Pulmonary artery endothelial cell (primary cell): ENCODE data around the gene UGCG. TPM values are rescaled to one million over a fixed set of nuclear protein-coding genes. Genes with fewer than 3 reads are reported as not detected.
"Not testable (repeated sequence)": the region's sequence is repeated elsewhere in the genome, so short reads cannot be mapped to it uniquely, and the experiment has no call there.

Experiments used
- DNase-seq: peaks from one replicate; pipeline ENCODE4 v3.0.0-alpha.2; 2011; ENCODE audit warnings: low read depth, low spot score
- total RNA-seq: library from RNA; depleted of rRNA; stranded (reverse); fragments of >200 nt; gene quantifications from 2 replicates; pipeline ENCODE4 v1.2.3, GENCODE V29; 2014

The UGCG gene
- total RNA-seq, 1 donor from 2014 or later = 46.5 TPM

DNA sequence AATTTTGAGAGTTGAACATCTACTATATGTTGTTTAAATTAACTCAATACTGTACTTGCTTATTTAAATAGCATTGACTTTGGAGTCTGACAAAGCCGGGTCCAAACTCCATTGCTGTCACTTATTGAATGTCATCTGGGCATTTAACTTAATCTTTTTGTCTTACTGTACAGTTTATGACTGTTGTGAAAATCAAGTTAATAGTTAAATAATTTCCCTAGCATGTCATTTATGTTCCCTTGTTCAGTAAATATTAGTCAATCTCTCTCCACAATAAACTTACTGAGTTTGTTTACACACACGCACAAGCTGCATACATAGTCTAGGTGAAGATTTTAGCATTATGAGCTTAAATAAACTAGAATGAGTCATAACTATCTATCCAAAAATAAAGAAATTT, 6.3 kb upstream of the UGCG start:
- DNase-seq = no peak

DNA sequence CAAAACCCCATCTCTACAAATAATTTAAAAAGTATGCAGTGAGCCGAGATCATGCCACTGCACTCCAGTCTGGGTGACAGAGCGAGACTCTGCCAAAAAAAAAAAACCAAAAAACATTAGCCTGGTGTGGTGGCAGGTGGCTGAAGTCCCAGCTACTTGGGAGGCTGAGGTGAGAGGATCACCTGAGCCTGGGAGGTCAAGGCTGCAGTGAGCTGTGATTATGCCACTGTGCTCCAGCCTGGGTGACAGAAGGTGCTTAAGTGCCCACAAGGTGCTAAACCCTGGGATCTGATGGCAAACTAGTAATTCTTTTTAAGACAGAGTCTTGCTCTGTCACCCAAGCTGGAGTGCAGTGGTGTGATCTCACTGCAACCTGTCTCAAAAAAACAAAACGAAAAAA, 5.7 kb upstream of the UGCG start:
- not testable (repeated sequence) for DNase-seq

GRCh38 chr9:111891910-111892499, 4.6 kb upstream of the UGCG start:
- no peak for DNase-seq

GRCh38 chr9:111896942-111897600, 457 bp downstream of the UGCG start:
- DNase-seq = no peak

- DNase-seq = no peak
Measured at GRCh38 chr9:111897601-111898137, 1.1 kb downstream of the UGCG start.

DNA sequence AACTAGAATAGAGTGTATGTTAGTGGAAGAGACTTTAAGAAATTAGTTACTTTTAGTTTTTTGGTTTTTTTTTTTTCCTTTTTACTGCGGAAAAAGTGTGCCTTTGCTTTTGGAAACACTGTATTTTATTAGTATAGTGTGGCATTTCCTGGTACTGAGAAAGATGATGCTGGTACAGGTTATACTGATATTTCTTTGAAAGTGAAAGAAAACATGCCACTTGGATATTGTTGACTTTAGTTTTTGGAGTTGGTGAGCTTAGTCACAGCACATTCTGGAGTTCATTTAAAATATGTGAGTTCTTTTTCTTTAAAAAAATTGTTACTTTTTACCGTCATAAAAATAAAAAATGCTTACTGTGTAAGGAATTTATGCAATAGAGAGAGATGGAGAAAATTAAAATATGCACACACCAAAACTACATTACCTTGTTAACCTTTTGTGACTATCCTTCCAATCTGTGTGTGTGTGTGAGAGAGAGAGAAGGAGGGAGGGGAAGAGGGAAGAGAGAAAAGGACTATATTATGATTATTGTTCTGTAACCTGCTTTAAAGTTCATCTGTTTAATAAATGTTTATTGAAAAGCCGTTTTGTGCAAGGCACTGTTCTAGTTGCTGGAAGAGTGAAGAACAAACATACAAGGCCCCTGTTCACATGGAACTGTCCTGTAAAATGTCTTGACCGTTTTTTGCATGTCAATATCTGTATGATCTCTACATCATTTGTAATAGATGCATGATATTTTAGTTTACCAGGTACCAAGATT, 1.9 kb downstream of the UGCG start:
- DNase-seq = no peak

GRCh38 chr9:111900151-111900857, 3.7 kb downstream of the UGCG start:
- DNase-seq = no peak

DNA sequence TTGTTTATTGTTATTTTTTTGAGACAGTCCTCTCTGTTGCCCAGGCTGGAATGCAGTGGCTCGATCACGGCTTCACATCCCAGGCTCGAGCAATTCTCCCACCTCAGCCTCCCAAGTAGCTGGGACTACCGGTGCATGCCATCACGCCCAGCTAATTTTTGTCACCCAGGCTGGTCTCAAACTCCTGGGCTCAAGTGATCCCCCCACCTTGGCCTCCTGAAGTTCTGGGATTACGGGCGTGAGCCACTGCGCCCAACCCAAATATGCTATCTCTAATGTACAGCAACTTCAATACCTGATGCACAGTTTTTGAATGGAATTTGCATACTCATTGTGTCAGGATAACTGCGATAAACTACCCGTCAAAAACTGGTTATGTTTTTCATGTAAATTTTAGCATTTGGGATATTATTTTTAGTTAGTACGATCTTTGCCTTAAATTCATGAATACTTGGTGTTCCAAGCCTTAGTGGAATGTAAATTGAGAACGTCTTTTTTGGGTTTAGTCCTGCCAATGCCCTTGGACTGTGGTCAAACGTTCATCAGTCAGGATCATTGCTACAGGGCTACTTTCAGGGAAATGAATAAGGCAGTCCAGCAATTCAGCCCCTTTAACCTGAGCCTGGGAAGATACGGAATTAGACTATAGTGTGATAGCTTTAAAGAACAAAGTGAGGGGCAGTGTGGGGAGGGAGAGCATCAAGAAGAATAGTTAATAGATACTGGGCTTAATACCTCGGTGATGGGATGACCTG, 4.4 kb downstream of the UGCG start:
- DNase-seq = no peak

- DNase-seq = no peak
Measured at GRCh38 chr9:111902391-111903139, 6.0 kb downstream of the UGCG start.

- not testable (repeated sequence) for DNase-seq
Measured at GRCh38 chr9:111903535-111903934, 6.9 kb downstream of the UGCG start.

GRCh38 chr9:111904026-111904425, 7.4 kb downstream of the UGCG start:
- DNase-seq = no peak

DNA sequence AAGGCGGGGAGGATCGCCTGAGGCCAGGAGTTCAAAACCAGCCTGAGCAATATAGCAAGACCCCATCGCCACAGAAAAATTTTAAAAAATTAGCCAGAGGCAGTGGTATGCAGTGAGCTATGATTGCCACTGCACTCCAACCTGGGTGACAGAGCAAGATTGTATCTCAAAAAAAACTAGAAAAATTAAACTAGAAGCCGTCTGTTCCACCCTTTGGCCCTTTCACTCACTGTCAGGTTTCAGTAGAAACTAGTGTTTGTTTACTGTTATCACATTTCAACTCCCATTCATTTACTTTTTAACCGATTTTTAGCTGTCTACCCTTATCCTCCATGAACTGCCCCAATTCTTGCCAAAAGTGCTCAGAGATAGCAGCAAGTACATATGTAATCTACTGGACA, 8.3 kb downstream of the UGCG start:
- no peak for DNase-seq

- DNase-seq = no peak
Measured at GRCh38 chr9:111907147-111907546, 10.5 kb downstream of the UGCG start.

- DNase-seq = no peak
Measured at GRCh38 chr9:111909444-111909843, 12.8 kb downstream of the UGCG start.

DNA sequence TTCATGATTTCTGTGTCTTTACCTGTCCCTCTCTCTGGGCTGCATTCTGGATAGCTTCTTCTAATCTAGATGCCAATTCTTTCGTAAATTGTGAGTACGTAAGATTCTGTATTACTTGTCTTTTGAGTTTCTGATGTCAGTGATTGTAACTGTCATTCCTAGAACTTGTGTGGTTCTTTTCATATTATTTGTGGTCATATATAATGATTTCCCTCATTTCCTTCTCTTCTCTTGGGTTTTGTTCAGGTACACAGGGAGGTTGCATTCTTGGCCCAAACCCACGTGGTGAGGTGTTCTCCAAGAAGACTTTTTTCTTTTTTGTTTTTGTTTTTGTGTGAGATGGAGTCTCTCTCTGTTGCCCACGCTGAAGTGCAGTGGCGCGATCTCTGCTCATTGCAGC, 13.8 kb downstream of the UGCG start:
- no peak for DNase-seq

DNA sequence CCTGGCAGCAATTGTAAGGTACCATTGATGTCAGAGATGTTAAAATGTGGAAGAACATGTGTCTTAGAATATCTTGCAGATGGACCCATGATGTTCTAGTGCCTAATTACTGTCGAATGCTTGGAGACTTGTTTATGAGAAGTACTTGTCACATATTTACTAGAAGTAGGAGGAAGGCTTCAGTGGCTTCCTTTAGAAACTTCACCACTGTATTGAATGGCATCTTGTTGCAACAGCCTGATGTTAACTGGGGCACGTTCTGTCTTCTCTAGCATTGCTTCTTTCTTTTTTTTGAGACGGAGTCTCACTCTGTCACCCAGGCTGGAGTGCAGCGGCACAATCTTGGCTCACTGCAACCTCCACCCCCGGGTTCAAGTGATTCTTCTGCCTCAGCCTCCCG, 16.5 kb downstream of the UGCG start:
- no peak for DNase-seq

DNA sequence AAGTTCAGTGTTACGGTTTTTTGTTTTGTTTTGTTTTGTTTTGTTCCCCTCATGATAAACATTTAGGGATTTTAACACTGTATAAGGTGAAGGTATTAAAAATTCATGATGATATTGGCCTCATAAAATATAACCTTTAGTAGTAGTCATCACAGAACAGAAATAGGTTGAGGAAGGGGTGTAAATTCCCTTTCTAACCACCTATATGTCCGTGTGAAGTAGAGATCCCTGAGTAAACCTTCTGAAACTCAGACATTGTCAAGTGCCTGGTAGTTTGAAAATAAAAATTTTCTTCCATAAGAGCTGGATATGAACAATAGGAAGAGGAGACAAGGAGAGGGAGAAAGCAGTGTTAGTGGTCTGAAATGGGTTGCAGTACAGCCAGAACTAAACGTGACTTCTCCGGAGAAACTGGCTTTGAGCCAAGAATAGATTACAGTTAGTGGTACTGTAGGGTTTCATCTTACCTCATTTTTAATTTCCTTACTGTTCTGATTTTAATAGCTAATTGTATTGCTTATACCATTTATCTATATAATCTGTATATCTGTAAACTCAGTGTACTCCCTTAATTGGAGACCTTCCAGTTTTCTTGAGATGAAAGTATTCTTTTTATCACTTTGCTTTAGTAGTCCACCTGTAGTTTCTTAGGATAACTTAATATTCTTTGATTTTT, 18.3 kb downstream of the UGCG start:
- no peak for DNase-seq

GRCh38 chr9:111915425-111915758, 18.8 kb downstream of the UGCG start:
- no peak for DNase-seq

DNA sequence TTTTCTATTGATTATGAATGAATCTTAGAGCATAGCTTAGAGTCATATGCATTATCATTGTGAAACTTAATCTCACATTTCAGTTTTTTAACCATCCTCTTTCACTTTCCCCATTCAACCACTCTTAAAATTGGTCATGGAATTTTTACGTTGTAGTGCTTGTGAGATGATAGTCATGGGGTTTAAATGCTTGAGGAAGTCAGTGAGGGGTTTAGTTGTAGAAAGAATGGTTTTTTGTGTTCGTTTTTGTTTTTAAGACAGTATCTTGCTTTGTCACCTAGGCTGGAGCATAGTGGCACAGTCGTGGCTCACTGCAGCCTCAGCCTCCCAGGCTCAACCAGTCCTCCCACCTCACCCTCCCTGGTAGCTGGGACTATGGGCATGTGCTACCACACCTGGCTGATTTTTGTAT, 19.6 kb downstream of the UGCG start:
- no peak for DNase-seq

DNA sequence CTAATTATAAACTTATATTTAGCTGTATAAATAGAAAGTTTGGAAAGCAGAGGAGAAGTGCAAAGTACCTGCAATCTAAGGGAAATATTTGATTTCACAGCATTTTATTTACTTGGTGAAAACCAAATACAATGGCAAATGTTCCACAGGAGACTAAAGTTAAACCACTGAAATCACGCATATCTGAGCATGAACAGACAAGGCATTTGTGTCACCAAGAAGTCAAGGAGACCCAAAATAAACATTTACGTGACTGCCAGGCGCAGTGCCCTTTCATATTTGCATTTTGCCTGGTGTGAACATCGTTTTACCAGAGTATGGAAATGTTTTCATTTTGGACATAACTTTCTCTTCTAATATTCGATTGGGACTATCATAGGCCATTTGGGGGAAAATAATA, 20.6 kb downstream of the UGCG start:
- DNase-seq = no peak
